GM12892 (cell line): ENCODE data around the gene ADTRP.

Source experiments
- POLR2A ChIP-seq: IDR thresholded peaks from 2 replicates; pipeline ENCODE4 v1.6.1; 2011; ENCODE audit warnings: low read depth, low read length, control low read depth
- POLR2AphosphoS5 ChIP-seq: IDR thresholded peaks from 2 replicates; pipeline ENCODE4 v1.6.1; 2011; ENCODE audit warnings: low read depth, low read length, control low read depth
- TAF1 ChIP-seq: IDR thresholded peaks from 2 replicates; pipeline ENCODE4 v1.6.1; 2011; ENCODE audit warnings: low read depth, mild to moderate bottlenecking, control low read depth, low read length, borderline replicate concordance

GRCh38 chr6:11796829-11797228 lies 18.2 kb upstream of the ADTRP start:
- TF ChIP-seq POLR2A (no peak), POLR2AphosphoS5 (no peak), TAF1 (no peak)
